OCI-LY1 (cell line): Measurements from ENCODE around the gene SHKBP1.

Experiments
- CTCF ChIP-seq: fragments of 200-600 bp; sonication (generic), shearing (Covaris generic); IDR thresholded peaks from 2 replicates; pipeline ENCODE4 v1.5.1; 2017; ENCODE audit warnings: mild to moderate bottlenecking, antibody characterized with exemption, low read length, moderate library complexity, mixed read lengths
- EZH2 ChIP-seq: fragments of 200-600 bp; sonication (generic), shearing (Covaris generic); IDR thresholded peaks from 2 replicates; pipeline ENCODE4 v1.8.0; 2017; ENCODE audit warnings: borderline replicate concordance, mixed run types, mild to moderate bottlenecking, antibody characterized with exemption, low read length, moderate library complexity, mixed read lengths

- TF ChIP-seq CTCF (no peak), EZH2 (no peak)
Measured at GRCh38 chr19:40571005-40571318, 5.7 kb upstream of the SHKBP1 start.
